WTC11 (cell line): ENCODE data around the gene STIM2. TPM values are rescaled to one million over a fixed set of nuclear protein-coding genes. Genes with fewer than 3 reads are reported as not detected.

ENCODE experiments used
- ATAC-seq: fragments of 200-7000 bp; cut with Tn5 transposase; 2 replicates; pipeline ENCODE4 v1.10.0; 2021; ENCODE audit warnings: mild to moderate bottlenecking, moderate library complexity
- CTCF ChIA-PET: fragments of 300-600 bp; sonication (Branson Sonifier 250); formaldehyde crosslinking; loops from one replicate; lab custom pipeline; 2021; ENCODE audit warnings: antibody characterized with exemption; lab: Charles Lee
- POLR2A ChIA-PET: fragments of 350-600 bp; sonication (Branson Sonifier 250); formaldehyde crosslinking; loops from one replicate; lab custom pipeline; 2021; ENCODE audit warnings: antibody characterized with exemption; lab: Charles Lee
- DNase-seq: peaks from one replicate; pipeline ENCODE4 v3.0.0; 2021; ENCODE audit warnings: low spot score
- H3K27ac Mint-ChIP-seq: 2 replicates; pipeline ENCODE4 v1.8.0; 2021; ENCODE audit warnings: mixed read lengths
- H3K27me3 Mint-ChIP-seq: 2 replicates; pipeline ENCODE4 v1.8.0; 2021; ENCODE audit warnings: low read depth, mild to moderate bottlenecking, moderate library complexity, mixed read lengths
- H3K36me3 Mint-ChIP-seq: 2 replicates; pipeline ENCODE4 v1.8.0; 2021; ENCODE audit warnings: mixed read lengths
- H3K4me1 Mint-ChIP-seq: 2 replicates; pipeline ENCODE4 v1.8.0; 2022; ENCODE audit warnings: mixed read lengths
- H3K4me3 Mint-ChIP-seq: 2 replicates; pipeline ENCODE4 v1.8.0; 2021; ENCODE audit warnings: mild to moderate bottlenecking, moderate library complexity, mixed read lengths
- H3K9me3 Mint-ChIP-seq: 2 replicates; pipeline ENCODE4 v1.8.0; 2021; ENCODE audit warnings: mixed read lengths
- CBFB ChIP-seq: sonication (generic); formaldehyde crosslinking; IDR thresholded peaks from 2 replicates; pipeline ENCODE4 v1.8.1; 2022; ENCODE audit warnings: mild to moderate bottlenecking, low read depth, missing genetic modification reagents
- CREM ChIP-seq: sonication (generic); formaldehyde crosslinking; IDR thresholded peaks from 2 replicates; pipeline ENCODE4 v1.8.1; 2022; ENCODE audit warnings: mild to moderate bottlenecking, missing genetic modification reagents, moderate library complexity
- ESRRA ChIP-seq: sonication (generic); formaldehyde crosslinking; IDR thresholded peaks from 2 replicates; pipeline ENCODE4 v1.8.1; 2022; ENCODE audit warnings: mild to moderate bottlenecking, missing genetic modification reagents, borderline replicate concordance
- GABPB1 ChIP-seq: sonication (generic); formaldehyde crosslinking; IDR thresholded peaks from 2 replicates; pipeline ENCODE4 v1.8.1; 2023; ENCODE audit warnings: mild to moderate bottlenecking, missing genetic modification reagents
- JUN ChIP-seq: sonication (generic); formaldehyde crosslinking; IDR thresholded peaks from 2 replicates; pipeline ENCODE4 v1.8.0; 2023; ENCODE audit warnings: mild to moderate bottlenecking, missing genetic modification reagents
- NFE2L1 ChIP-seq: sonication (generic); formaldehyde crosslinking; IDR thresholded peaks from 2 replicates; pipeline ENCODE4 v1.8.1; 2023; ENCODE audit warnings: missing genetic modification reagents
- RELA ChIP-seq: sonication (generic); formaldehyde crosslinking; IDR thresholded peaks from 2 replicates; pipeline ENCODE4 v1.8.1; 2022; ENCODE audit warnings: missing genetic modification reagents, mild to moderate bottlenecking, borderline replicate concordance
- SMAD4 ChIP-seq: sonication (generic); formaldehyde crosslinking; IDR thresholded peaks from 2 replicates; pipeline ENCODE4 v1.8.0; 2022; ENCODE audit warnings: mild to moderate bottlenecking, missing genetic modification reagents
- SOX15 ChIP-seq: fragments of 250-450 bp; sonication (Bioruptor Pico); IDR thresholded peaks from 2 replicates; pipeline ENCODE4 v1.9.0; 2021; ENCODE audit warnings: mild to moderate bottlenecking
- TEAD1 ChIP-seq: sonication (generic); formaldehyde crosslinking; IDR thresholded peaks from 2 replicates; pipeline ENCODE4 v1.8.0; 2022; ENCODE audit warnings: mild to moderate bottlenecking, missing genetic modification reagents
- ZNF232 ChIP-seq: sonication (generic); formaldehyde crosslinking; IDR thresholded peaks from 2 replicates; pipeline ENCODE4 v1.8.0; 2022; ENCODE audit warnings: mild to moderate bottlenecking, missing genetic modification reagents
- ZNF512 ChIP-seq: sonication (generic); formaldehyde crosslinking; IDR thresholded peaks from 2 replicates; pipeline ENCODE4 v1.8.1; 2022; ENCODE audit warnings: missing genetic modification reagents, borderline replicate concordance
- total RNA-seq: library from RNA; stranded (reverse); gene quantifications from 3 replicates; pipeline ENCODE4 v1.2.3, GENCODE V29; 2021
- TF ChIP-seq, protein P1 (sequence below): sonication (generic); formaldehyde crosslinking; IDR thresholded peaks from 2 replicates; pipeline ENCODE4 v1.8.1; 2023; ENCODE audit warnings: mild to moderate bottlenecking, missing genetic modification reagents, moderate library complexity
- TF ChIP-seq, protein P2 (sequence below): sonication (generic); formaldehyde crosslinking; IDR thresholded peaks from 2 replicates; pipeline ENCODE4 v1.8.1; 2023; ENCODE audit warnings: mild to moderate bottlenecking, moderate library complexity, missing genetic modification reagents
- TF ChIP-seq, protein P3 (sequence below): sonication (generic); formaldehyde crosslinking; IDR thresholded peaks from 2 replicates; pipeline ENCODE4 v1.8.1; 2023; ENCODE audit warnings: mild to moderate bottlenecking, missing genetic modification reagents
- TF ChIP-seq, protein P4 (sequence below): sonication (generic); formaldehyde crosslinking; IDR thresholded peaks from 2 replicates; pipeline ENCODE4 v1.8.1; 2023; ENCODE audit warnings: mild to moderate bottlenecking, missing genetic modification reagents, borderline replicate concordance
- TF ChIP-seq, protein P5 (sequence below): sonication (generic); formaldehyde crosslinking; IDR thresholded peaks from 2 replicates; pipeline ENCODE4 v1.8.0; 2022; ENCODE audit warnings: mild to moderate bottlenecking, missing genetic modification reagents

The STIM2 gene
- total RNA-seq, 1 experiment from 2014 or later, result 22.4 TPM

GRCh38 chr4:26942871-26943270, 82.2 kb downstream of the STIM2 start:
- H3K4me1 Mint-ChIP-seq, result peaks cover 32% of the 10 kb centered on the region
- no peak overlapping the region for H3K27ac Mint-ChIP-seq
- H3K4me3 Mint-ChIP-seq, result no peak overlapping the region
- POLR2A ChIA-PET, result interaction anchor here (0.5 kb wide), 1 partner anchor 14 kb away, joined by 3 read pairs; no protein-coding TSS in a partner anchor
- ATAC-seq (no peak), DNase-seq (no peak)
- CTCF ChIA-PET, result no interaction called here
- no peaks in the 10 kb centered on the region for H3K36me3 Mint-ChIP-seq
- no peaks in the 10 kb centered on the region for H3K27me3 Mint-ChIP-seq
- TF ChIP-seq, protein P1, sequence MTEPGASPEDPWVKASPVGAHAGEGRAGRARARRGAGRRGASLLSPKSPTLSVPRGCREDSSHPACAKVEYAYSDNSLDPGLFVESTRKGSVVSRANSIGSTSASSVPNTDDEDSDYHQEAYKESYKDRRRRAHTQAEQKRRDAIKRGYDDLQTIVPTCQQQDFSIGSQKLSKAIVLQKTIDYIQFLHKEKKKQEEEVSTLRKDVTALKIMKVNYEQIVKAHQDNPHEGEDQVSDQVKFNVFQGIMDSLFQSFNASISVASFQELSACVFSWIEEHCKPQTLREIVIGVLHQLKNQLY, result no peak
- TF ChIP-seq ZNF512 (CRISPR knock-in tag), result no peak
- TF ChIP-seq ZNF232 (CRISPR knock-in tag), result no peak
- TF ChIP-seq, protein P2, sequence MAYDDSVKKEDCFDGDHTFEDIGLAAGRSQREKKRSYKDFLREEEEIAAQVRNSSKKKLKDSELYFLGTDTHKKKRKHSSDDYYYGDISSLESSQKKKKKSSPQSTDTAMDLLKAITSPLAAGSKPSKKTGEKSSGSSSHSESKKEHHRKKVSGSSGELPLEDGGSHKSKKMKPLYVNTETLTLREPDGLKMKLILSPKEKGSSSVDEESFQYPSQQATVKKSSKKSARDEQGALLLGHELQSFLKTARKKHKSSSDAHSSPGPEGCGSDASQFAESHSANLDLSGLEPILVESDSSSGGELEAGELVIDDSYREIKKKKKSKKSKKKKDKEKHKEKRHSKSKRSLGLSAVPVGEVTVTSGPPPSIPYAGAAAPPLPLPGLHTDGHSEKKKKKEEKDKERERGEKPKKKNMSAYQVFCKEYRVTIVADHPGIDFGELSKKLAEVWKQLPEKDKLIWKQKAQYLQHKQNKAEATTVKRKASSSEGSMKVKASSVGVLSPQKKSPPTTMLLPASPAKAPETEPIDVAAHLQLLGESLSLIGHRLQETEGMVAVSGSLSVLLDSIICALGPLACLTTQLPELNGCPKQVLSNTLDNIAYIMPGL (CRISPR knock-in tag), result no peak
- no peak for TF ChIP-seq JUN (CRISPR knock-in tag)
- TF ChIP-seq CREM, result no peak
- TF ChIP-seq CBFB (CRISPR knock-in tag), result no peak
- TF ChIP-seq TEAD1 (CRISPR knock-in tag), result no peak
- TF ChIP-seq, protein P3, sequence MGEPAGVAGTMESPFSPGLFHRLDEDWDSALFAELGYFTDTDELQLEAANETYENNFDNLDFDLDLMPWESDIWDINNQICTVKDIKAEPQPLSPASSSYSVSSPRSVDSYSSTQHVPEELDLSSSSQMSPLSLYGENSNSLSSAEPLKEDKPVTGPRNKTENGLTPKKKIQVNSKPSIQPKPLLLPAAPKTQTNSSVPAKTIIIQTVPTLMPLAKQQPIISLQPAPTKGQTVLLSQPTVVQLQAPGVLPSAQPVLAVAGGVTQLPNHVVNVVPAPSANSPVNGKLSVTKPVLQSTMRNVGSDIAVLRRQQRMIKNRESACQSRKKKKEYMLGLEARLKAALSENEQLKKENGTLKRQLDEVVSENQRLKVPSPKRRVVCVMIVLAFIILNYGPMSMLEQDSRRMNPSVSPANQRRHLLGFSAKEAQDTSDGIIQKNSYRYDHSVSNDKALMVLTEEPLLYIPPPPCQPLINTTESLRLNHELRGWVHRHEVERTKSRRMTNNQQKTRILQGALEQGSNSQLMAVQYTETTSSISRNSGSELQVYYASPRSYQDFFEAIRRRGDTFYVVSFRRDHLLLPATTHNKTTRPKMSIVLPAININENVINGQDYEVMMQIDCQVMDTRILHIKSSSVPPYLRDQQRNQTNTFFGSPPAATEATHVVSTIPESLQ, result no peak
- TF ChIP-seq ESRRA (CRISPR knock-in tag), result no peak
- TF ChIP-seq, protein P4, sequence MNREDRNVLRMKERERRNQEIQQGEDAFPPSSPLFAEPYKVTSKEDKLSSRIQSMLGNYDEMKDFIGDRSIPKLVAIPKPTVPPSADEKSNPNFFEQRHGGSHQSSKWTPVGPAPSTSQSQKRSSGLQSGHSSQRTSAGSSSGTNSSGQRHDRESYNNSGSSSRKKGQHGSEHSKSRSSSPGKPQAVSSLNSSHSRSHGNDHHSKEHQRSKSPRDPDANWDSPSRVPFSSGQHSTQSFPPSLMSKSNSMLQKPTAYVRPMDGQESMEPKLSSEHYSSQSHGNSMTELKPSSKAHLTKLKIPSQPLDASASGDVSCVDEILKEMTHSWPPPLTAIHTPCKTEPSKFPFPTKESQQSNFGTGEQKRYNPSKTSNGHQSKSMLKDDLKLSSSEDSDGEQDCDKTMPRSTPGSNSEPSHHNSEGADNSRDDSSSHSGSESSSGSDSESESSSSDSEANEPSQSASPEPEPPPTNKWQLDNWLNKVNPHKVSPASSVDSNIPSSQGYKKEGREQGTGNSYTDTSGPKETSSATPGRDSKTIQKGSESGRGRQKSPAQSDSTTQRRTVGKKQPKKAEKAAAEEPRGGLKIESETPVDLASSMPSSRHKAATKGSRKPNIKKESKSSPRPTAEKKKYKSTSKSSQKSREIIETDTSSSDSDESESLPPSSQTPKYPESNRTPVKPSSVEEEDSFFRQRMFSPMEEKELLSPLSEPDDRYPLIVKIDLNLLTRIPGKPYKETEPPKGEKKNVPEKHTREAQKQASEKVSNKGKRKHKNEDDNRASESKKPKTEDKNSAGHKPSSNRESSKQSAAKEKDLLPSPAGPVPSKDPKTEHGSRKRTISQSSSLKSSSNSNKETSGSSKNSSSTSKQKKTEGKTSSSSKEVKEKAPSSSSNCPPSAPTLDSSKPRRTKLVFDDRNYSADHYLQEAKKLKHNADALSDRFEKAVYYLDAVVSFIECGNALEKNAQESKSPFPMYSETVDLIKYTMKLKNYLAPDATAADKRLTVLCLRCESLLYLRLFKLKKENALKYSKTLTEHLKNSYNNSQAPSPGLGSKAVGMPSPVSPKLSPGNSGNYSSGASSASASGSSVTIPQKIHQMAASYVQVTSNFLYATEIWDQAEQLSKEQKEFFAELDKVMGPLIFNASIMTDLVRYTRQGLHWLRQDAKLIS (CRISPR knock-in tag), result no peak
- H3K9me3 Mint-ChIP-seq, result no peaks in the 10 kb centered on the region; the same call in 1 of the 2 replicates

GRCh38 chr4:26943391-26943790, 82.8 kb downstream of the STIM2 start:
- ATAC-seq, result no peak
- no peaks in the 10 kb centered on the region for H3K27me3 Mint-ChIP-seq
- POLR2A ChIA-PET, result no interaction called here
- TF ChIP-seq SMAD4 (CRISPR knock-in tag) (no peak), GABPB1 (CRISPR knock-in tag) (no peak), SOX15 (CRISPR knock-in tag) (no peak), RELA (CRISPR knock-in tag) (no peak), NFE2L1 (CRISPR knock-in tag) (no peak)
- TF ChIP-seq, protein P4 (CRISPR knock-in tag), result no peak
- TF ChIP-seq, protein P3, result no peak
- TF ChIP-seq, protein P5, sequence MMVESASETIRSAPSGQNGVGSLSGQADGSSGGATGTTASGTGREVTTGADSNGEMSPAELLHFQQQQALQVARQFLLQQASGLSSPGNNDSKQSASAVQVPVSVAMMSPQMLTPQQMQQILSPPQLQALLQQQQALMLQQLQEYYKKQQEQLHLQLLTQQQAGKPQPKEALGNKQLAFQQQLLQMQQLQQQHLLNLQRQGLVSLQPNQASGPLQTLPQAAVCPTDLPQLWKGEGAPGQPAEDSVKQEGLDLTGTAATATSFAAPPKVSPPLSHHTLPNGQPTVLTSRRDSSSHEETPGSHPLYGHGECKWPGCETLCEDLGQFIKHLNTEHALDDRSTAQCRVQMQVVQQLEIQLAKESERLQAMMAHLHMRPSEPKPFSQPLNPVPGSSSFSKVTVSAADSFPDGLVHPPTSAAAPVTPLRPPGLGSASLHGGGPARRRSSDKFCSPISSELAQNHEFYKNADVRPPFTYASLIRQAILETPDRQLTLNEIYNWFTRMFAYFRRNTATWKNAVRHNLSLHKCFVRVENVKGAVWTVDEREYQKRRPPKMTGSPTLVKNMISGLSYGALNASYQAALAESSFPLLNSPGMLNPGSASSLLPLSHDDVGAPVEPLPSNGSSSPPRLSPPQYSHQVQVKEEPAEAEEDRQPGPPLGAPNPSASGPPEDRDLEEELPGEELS, result no peak

More at GRCh38 chr4:26943391-26943790, 82.8 kb downstream of the STIM2 start:
- Mint-ChIP-seq H3K9me3 (no peaks in the 10 kb centered on the region; the same call in 1 of the 2 replicates), H3K4me1 (peaks cover 32% of the 10 kb centered on the region), H3K27ac (no peak overlapping the region), H3K4me3 (no peak overlapping the region), H3K36me3 (no peaks in the 10 kb centered on the region)
- no peak for DNase-seq
- CTCF ChIA-PET, result no interaction called here
